Measurements from ENCODE around the gene EEF2KMT.

Gene EEF2KMT

GRCh38 chr16:5071681-5072333 is 25.8 kb downstream of the EEF2KMT start, which contains the start of gene ALG1:
ALG1 (plus strand) TSS chr16:5071843; CDS start chr16:5071850, 7 bp downstream.
- Histone ChIP-seq H4K20me1 (ENCODE audit: insufficient read depth, low read length) (no peaks in the 10 kb centered on the region), H3K4me3 (ENCODE audit: low read depth in 1 of 2, low read length in 2 of 2) (peak within 1 kb of the TSS; percentile 38 to 83), H3K27me3 (ENCODE audit: insufficient read depth, low read length, poor library complexity) (no peaks in the 10 kb centered on the region), H3K9ac (ENCODE audit: low read depth, low read length) (peak within 1 kb of the TSS; percentile 64), H2AFZ (ENCODE audit: low read depth, low read length) (peak within 1 kb of the TSS; percentile 89), H3K36me3 (ENCODE audit: insufficient read depth, low read length) (peaks cover 30% of the 10 kb centered on the region), H3K4me2 (ENCODE audit: insufficient read depth, low read length) (peak within 1 kb of the TSS; percentile 80), H3K79me2 (ENCODE audit: insufficient read depth, low read length) (peaks cover 20% of the 10 kb centered on the region), H3K27ac (ENCODE audit: low read length) (peak within 1 kb of the TSS; percentile 72), H3K4me1 (ENCODE audit: insufficient read depth, low read length) (peaks cover 29% of the 10 kb centered on the region), H3K9me3 (ENCODE audit: insufficient read depth, low read length, severe bottlenecking) (no peaks in the 10 kb centered on the region)
- DNase-seq (peak; percentile 89), ATAC-seq (ENCODE audit: insufficient read depth, low read depth) (peak; percentile 93)
- TF ChIP-seq EZH2 (IDR thresholded peaks at IDR 0.05; ENCODE audit: borderline replicate concordance, low read depth, low read length, severe bottlenecking): no peak
- TF ChIP-seq, protein P1, sequence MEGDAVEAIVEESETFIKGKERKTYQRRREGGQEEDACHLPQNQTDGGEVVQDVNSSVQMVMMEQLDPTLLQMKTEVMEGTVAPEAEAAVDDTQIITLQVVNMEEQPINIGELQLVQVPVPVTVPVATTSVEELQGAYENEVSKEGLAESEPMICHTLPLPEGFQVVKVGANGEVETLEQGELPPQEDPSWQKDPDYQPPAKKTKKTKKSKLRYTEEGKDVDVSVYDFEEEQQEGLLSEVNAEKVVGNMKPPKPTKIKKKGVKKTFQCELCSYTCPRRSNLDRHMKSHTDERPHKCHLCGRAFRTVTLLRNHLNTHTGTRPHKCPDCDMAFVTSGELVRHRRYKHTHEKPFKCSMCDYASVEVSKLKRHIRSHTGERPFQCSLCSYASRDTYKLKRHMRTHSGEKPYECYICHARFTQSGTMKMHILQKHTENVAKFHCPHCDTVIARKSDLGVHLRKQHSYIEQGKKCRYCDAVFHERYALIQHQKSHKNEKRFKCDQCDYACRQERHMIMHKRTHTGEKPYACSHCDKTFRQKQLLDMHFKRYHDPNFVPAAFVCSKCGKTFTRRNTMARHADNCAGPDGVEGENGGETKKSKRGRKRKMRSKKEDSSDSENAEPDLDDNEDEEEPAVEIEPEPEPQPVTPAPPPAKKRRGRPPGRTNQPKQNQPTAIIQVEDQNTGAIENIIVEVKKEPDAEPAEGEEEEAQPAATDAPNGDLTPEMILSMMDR (IDR thresholded peaks at IDR 0.05; ENCODE audit: borderline replicate concordance, extremely low read depth, low read length, poor library complexity, severe bottlenecking): no peak

- H3K36me3 ChIP-seq (ENCODE audit: insufficient read depth, low read length): peaks cover 28% of the 10 kb centered on the region
- ATAC-seq (ENCODE audit: insufficient read depth, low read depth): no peak
- peak overlapping the region; percentile 64 for H3K9ac ChIP-seq (ENCODE audit: low read depth, low read length)
- peak overlapping the region; percentile 89 for H2AFZ ChIP-seq (ENCODE audit: low read depth, low read length)
- no peaks in the 10 kb centered on the region for H3K27me3 ChIP-seq (ENCODE audit: insufficient read depth, low read length, poor library complexity)
- no peaks in the 10 kb centered on the region for H3K9me3 ChIP-seq (ENCODE audit: insufficient read depth, low read length, severe bottlenecking)
- peak overlapping the region; percentile 72 for H3K27ac ChIP-seq (ENCODE audit: low read length)
- peaks cover 20% of the 10 kb centered on the region for H3K79me2 ChIP-seq (ENCODE audit: insufficient read depth, low read length)
- H4K20me1 ChIP-seq (ENCODE audit: insufficient read depth, low read length): no peaks in the 10 kb centered on the region
- peak overlapping the region; percentile 80 for H3K4me2 ChIP-seq (ENCODE audit: insufficient read depth, low read length)
- TF ChIP-seq, protein P1 (IDR thresholded peaks at IDR 0.05; ENCODE audit: borderline replicate concordance, extremely low read depth, low read length, poor library complexity, severe bottlenecking): no peak
- no peak for TF ChIP-seq EZH2 (IDR thresholded peaks at IDR 0.05; ENCODE audit: borderline replicate concordance, low read depth, low read length, severe bottlenecking)
- DNase-seq: no peak
- H3K4me3 ChIP-seq (ENCODE audit: low read depth in 1 of 2, low read length in 2 of 2): peak overlapping the region; percentile 38 to 83
- H3K4me1 ChIP-seq (ENCODE audit: insufficient read depth, low read length): peaks cover 29% of the 10 kb centered on the region
Measured at GRCh38 chr16:5071341-5071680, 26.3 kb downstream of the EEF2KMT start.

- H3K9me3 ChIP-seq (ENCODE audit: insufficient read depth, low read length, severe bottlenecking): no peaks in the 10 kb centered on the region
- peaks cover 21% of the 10 kb centered on the region for H3K36me3 ChIP-seq (ENCODE audit: insufficient read depth, low read length)
- peak overlapping the region; percentile 80 for H3K4me2 ChIP-seq (ENCODE audit: insufficient read depth, low read length)
- peak overlapping the region; percentile 72 for H3K27ac ChIP-seq (ENCODE audit: low read length)
- peak overlapping the region; percentile 64 for H3K9ac ChIP-seq (ENCODE audit: low read depth, low read length)
- H3K4me1 ChIP-seq (ENCODE audit: insufficient read depth, low read length): peaks cover 29% of the 10 kb centered on the region
- H3K4me3 ChIP-seq (ENCODE audit: low read depth in 1 of 2, low read length in 2 of 2): peak overlapping the region in 1 of 2 experiments; percentile 83; a peak in 2 of 4 replicates
- ATAC-seq (ENCODE audit: insufficient read depth, low read depth) (no peak), DNase-seq (no peak)
- H4K20me1 ChIP-seq (ENCODE audit: insufficient read depth, low read length): no peaks in the 10 kb centered on the region
- H2AFZ ChIP-seq (ENCODE audit: low read depth, low read length): peak overlapping the region; percentile 89
- H3K27me3 ChIP-seq (ENCODE audit: insufficient read depth, low read length, poor library complexity): no peaks in the 10 kb centered on the region
- TF ChIP-seq, protein P1 (IDR thresholded peaks at IDR 0.05; ENCODE audit: borderline replicate concordance, extremely low read depth, low read length, poor library complexity, severe bottlenecking): no peak
- H3K79me2 ChIP-seq (ENCODE audit: insufficient read depth, low read length): peaks cover 20% of the 10 kb centered on the region
Measured at GRCh38 chr16:5070431-5071186, 27.0 kb downstream of the EEF2KMT start.
